ENCODE data around the gene THUMPD3. TPM values are rescaled to one million over a fixed set of nuclear protein-coding genes. Genes with fewer than 3 reads are reported as not detected.

The THUMPD3 gene, protein sequence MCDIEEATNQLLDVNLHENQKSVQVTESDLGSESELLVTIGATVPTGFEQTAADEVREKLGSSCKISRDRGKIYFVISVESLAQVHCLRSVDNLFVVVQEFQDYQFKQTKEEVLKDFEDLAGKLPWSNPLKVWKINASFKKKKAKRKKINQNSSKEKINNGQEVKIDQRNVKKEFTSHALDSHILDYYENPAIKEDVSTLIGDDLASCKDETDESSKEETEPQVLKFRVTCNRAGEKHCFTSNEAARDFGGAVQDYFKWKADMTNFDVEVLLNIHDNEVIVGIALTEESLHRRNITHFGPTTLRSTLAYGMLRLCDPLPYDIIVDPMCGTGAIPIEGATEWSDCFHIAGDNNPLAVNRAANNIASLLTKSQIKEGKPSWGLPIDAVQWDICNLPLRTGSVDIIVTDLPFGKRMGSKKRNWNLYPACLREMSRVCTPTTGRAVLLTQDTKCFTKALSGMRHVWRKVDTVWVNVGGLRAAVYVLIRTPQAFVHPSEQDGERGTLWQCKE
- 43.8 TPM for total RNA-seq

DNA sequence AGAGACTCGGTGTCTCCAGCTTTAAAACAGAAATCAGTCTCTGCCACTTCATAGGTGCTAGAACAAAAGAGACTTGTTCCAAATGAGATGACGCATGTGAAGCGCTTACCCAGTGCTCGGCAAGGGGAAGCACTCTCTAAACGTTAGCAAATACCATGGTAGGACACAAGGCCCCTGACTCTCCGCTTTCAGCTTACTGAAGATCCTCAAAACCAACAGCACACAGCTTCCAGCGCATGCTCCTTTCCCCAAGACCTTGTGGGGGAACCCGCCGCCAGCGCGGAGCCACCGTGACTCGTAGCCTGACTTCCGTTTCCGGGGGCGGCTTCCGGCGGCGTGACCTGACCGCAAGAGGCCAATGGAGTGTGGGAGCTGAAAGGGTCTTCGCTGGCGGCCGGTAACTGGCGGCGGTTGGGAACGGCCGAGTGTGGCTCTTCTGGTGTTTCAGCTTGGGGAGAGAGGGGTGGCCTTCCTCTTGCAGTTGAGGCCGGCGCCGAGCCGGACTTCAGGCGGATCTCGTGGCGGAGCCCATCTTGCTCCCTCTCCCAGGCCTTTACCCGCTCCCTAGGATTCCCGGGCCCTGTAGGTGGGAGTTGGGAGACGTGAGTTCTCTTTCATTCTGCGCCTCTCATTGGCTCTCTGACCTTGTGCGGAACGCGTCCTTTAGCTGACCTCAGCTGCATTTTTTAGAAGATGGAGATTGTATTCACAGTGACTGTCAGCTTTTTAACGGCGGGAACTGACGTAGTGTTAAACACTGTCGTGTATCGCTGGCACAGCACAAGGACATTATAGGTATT is at the start of gene THUMPD3:
TSS of gene THUMPD3 (plus strand) at position 324 of the 800 bp plus-strand sequence. CDS start 2,015 bp downstream, outside the sequence.
- H3K27me3 ChIP-seq (ENCODE audit: control insufficient read depth in 3 of 3, insufficient read depth in 3 of 3, low read length in 3 of 3): no peaks in the 10 kb centered on the region
- H3K9ac ChIP-seq (ENCODE audit: low read depth in 1 of 3, low read length in 3 of 3): peak within 1 kb of the TSS; percentile 79 to 90 (median 90)
- H3K4me3 ChIP-seq (ENCODE audit: low read length in 3 of 3): peak within 1 kb of the TSS; percentile 90 to 99 (median 90)
- H3K36me3 ChIP-seq (ENCODE audit: control insufficient read depth in 3 of 3, insufficient read depth in 3 of 3, low read length in 3 of 3): peaks cover 10 to 29% (median 21%) of the 10 kb centered on the region in 3 donors
- H3K4me1 ChIP-seq (ENCODE audit: control insufficient read depth in 3 of 3, insufficient read depth in 3 of 3, low read length in 3 of 3): peaks cover 4 to 22% (median 7%) of the 10 kb centered on the region in 3 donors
- peak within 1 kb of the TSS; percentile 94 for H3K27ac ChIP-seq (ENCODE audit: low read depth, low read length)
- H3K9me3 ChIP-seq (ENCODE audit: control insufficient read depth in 3 of 3, low read length in 3 of 3): no peaks in the 10 kb centered on the region

DNA sequence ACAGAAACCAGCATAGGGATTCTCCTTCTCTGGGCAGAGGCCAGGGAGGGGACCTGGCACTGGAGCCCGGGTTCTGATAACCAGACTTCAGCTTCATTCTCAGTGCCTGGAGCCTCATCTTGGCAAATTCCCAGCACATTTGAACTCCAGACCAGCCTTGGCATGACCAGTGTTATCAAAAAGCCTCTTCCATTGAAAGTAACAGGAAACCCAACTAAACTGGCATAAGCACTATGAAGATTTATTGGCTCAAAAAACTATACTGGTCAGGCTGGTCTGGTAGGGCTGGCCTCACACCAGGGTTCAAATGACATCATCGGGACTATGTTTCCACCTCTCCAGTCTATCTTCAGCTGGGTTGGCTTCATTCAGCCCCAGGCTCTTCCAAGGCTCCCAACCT is 48.1 kb upstream of the THUMPD3 start:
- Histone ChIP-seq H3K27ac (ENCODE audit: low read depth, low read length) (no peak overlapping the region), H3K9ac (ENCODE audit: low read depth in 1 of 3, low read length in 3 of 3) (no peak overlapping the region), H3K4me3 (ENCODE audit: low read length in 3 of 3) (no peak overlapping the region), H3K36me3 (ENCODE audit: control insufficient read depth in 3 of 3, insufficient read depth in 3 of 3, low read length in 3 of 3) (no peaks in the 10 kb centered on the region), H3K4me1 (ENCODE audit: control insufficient read depth in 3 of 3, insufficient read depth in 3 of 3, low read length in 3 of 3) (peaks cover 0 to 2% (median 0%) of the 10 kb centered on the region in 3 donors), H3K9me3 (ENCODE audit: control insufficient read depth in 3 of 3, low read length in 3 of 3) (no peaks in the 10 kb centered on the region), H3K27me3 (ENCODE audit: control insufficient read depth in 3 of 3, insufficient read depth in 3 of 3, low read length in 3 of 3) (peaks cover 0 to 4% (median 0%) of the 10 kb centered on the region in 3 donors)

DNA sequence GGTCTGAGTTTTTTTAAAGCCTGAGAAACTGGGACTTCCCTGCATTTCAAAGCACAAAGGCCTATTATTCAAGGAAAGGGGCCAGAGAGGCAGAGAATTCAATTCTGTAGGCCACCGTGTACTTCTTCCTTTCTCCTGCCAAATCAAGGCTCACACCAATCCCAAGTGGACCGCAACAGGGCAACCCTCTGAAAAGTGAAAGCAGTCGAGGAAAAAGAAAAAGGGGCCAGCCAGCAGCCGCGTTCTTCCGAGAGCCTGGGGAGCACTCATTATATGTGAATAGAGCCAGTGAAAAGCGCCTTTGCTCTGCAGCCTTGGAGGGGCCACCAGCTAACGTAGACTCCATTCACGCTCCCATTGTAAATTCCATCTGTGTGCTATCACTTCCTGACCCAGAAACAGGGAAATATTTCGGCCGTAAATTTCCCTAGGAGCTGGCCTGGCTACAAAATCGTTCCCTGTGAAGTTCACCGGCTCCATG is 45.9 kb upstream of the THUMPD3 start:
- Histone ChIP-seq H3K27me3 (ENCODE audit: control insufficient read depth in 3 of 3, insufficient read depth in 3 of 3, low read length in 3 of 3) (peaks cover 0 to 4% (median 0%) of the 10 kb centered on the region in 3 donors), H3K9ac (ENCODE audit: low read depth in 1 of 3, low read length in 3 of 3) (peak overlapping the region in 2 of 3 donors; percentile 43 to 60), H3K9me3 (ENCODE audit: control insufficient read depth in 3 of 3, low read length in 3 of 3) (no peaks in the 10 kb centered on the region), H3K36me3 (ENCODE audit: control insufficient read depth in 3 of 3, insufficient read depth in 3 of 3, low read length in 3 of 3) (no peaks in the 10 kb centered on the region), H3K4me3 (ENCODE audit: low read length in 3 of 3) (peak overlapping the region in 2 of 3 donors; percentile 20 to 45), H3K27ac (ENCODE audit: low read depth, low read length) (peak overlapping the region; percentile 17), H3K4me1 (ENCODE audit: control insufficient read depth in 3 of 3, insufficient read depth in 3 of 3, low read length in 3 of 3) (peaks cover 0 to 2% (median 2%) of the 10 kb centered on the region in 3 donors)

DNA sequence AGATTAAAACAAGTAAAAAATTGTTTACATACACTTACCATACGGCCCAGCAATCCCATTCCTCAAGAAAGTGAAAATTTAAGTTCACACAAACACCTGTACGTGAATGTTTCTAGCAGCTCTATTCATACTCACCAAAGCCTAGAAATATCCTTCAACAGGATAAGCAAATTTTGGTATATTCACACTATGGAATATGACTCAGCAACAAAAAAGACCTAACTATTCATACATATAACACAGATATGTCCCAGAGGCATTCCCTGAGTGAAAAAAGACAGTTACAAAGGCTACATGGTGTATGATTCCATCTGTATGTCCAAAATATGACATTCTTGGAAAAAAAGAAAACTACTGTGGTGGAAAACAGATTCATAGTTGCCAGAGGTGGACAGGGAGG is 40.1 kb upstream of the THUMPD3 start:
- Histone ChIP-seq H3K4me1 (ENCODE audit: control insufficient read depth in 3 of 3, insufficient read depth in 3 of 3, low read length in 3 of 3) (peaks cover 0 to 2% (median 0%) of the 10 kb centered on the region in 3 donors), H3K27ac (ENCODE audit: low read depth, low read length) (no peak overlapping the region), H3K4me3 (ENCODE audit: low read length in 3 of 3) (no peak overlapping the region), H3K9ac (ENCODE audit: low read depth in 1 of 3, low read length in 3 of 3) (no peak overlapping the region), H3K36me3 (ENCODE audit: control insufficient read depth in 3 of 3, insufficient read depth in 3 of 3, low read length in 3 of 3) (no peaks in the 10 kb centered on the region), H3K27me3 (ENCODE audit: control insufficient read depth in 3 of 3, insufficient read depth in 3 of 3, low read length in 3 of 3) (no peaks in the 10 kb centered on the region), H3K9me3 (ENCODE audit: control insufficient read depth in 3 of 3, low read length in 3 of 3) (no peaks in the 10 kb centered on the region)

DNA sequence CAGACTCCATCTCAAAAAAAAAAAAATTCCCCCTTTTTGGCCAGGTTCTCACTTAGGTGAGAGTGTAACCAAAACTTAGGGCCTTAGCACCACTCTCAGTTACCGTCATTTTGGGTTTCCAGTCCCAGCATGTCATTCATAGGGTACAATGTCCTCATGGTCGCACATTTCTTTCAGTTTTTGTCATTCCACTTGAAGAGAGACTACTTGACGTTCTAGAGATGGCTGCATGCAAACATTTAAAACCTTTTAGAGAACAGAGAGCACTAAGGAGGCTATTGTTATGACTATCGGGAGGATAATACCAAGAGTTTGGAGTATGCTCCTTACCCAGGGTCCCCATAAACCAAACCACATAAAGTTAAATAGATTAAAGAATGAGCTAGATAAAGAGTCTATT is 37.9 kb upstream of the THUMPD3 start:
- no peak overlapping the region for H3K27ac ChIP-seq (ENCODE audit: low read depth, low read length)
- H3K4me1 ChIP-seq (ENCODE audit: control insufficient read depth in 3 of 3, insufficient read depth in 3 of 3, low read length in 3 of 3): peaks cover 0 to 2% (median 0%) of the 10 kb centered on the region in 3 donors
- H3K4me3 ChIP-seq (ENCODE audit: low read length in 3 of 3): no peak overlapping the region
- no peaks in the 10 kb centered on the region for H3K36me3 ChIP-seq (ENCODE audit: control insufficient read depth in 3 of 3, insufficient read depth in 3 of 3, low read length in 3 of 3)
- no peaks in the 10 kb centered on the region for H3K27me3 ChIP-seq (ENCODE audit: control insufficient read depth in 3 of 3, insufficient read depth in 3 of 3, low read length in 3 of 3)
- no peaks in the 10 kb centered on the region for H3K9me3 ChIP-seq (ENCODE audit: control insufficient read depth in 3 of 3, low read length in 3 of 3)
- H3K9ac ChIP-seq (ENCODE audit: low read depth in 1 of 3, low read length in 3 of 3): no peak overlapping the region

DNA sequence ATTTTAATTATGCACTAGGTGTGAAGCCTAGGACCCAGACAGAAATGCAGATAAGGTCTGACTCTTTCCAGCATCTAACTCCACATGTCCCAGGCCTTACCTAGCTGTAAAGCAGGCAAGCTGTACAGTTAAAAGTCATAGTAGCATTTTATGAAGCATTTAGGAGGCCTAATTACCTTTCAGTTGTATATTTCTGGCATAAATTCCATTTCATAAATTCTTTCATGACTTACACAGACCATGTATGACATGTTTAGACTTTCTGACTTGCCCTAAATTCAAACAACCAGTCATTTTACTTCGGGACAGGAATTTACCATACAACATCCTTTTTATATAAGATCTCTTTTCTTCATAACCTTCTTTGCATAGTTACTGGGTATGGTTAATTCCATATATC is 35.3 kb upstream of the THUMPD3 start:
- H3K9me3 ChIP-seq (ENCODE audit: control insufficient read depth in 3 of 3, low read length in 3 of 3): no peaks in the 10 kb centered on the region
- H3K36me3 ChIP-seq (ENCODE audit: control insufficient read depth in 3 of 3, insufficient read depth in 3 of 3, low read length in 3 of 3): no peaks in the 10 kb centered on the region
- no peaks in the 10 kb centered on the region for H3K4me1 ChIP-seq (ENCODE audit: control insufficient read depth in 3 of 3, insufficient read depth in 3 of 3, low read length in 3 of 3)
- H3K27ac ChIP-seq (ENCODE audit: low read depth, low read length): no peak overlapping the region
- H3K9ac ChIP-seq (ENCODE audit: low read depth in 1 of 3, low read length in 3 of 3): no peak overlapping the region
- H3K4me3 ChIP-seq (ENCODE audit: low read length in 3 of 3): no peak overlapping the region
- no peaks in the 10 kb centered on the region for H3K27me3 ChIP-seq (ENCODE audit: control insufficient read depth in 3 of 3, insufficient read depth in 3 of 3, low read length in 3 of 3)

DNA sequence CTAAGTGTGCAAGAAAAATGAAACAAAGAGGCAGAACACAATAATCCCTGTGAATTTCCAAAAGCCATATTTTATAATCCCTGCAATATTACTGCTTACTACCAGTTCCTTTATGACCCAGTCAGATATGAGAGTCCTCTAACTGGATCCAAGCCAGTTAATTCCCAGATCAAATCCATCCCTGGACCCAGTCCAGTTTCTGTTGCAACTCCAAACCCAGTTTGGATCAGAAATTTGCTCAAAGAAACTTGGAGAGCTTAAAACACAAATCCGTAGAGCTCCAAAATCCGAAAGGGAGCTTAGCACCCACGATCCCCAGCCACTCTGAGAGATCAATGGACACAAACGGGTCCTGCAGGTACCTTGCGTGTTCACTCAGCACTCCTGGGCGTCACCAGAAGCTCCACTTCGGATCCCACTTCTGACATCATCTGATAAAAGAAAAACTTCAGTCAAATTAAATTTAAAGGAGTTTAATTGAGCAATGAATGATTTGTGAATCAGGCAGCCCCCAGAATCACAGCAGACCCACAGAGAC is 32.6 kb upstream of the THUMPD3 start:
- H3K36me3 ChIP-seq (ENCODE audit: control insufficient read depth in 3 of 3, insufficient read depth in 3 of 3, low read length in 3 of 3): no peaks in the 10 kb centered on the region
- no peaks in the 10 kb centered on the region for H3K4me1 ChIP-seq (ENCODE audit: control insufficient read depth in 3 of 3, insufficient read depth in 3 of 3, low read length in 3 of 3)
- H3K4me3 ChIP-seq (ENCODE audit: low read length in 3 of 3): no peak overlapping the region
- H3K27ac ChIP-seq (ENCODE audit: low read depth, low read length): no peak overlapping the region
- no peak overlapping the region for H3K9ac ChIP-seq (ENCODE audit: low read depth in 1 of 3, low read length in 3 of 3)
- H3K27me3 ChIP-seq (ENCODE audit: control insufficient read depth in 3 of 3, insufficient read depth in 3 of 3, low read length in 3 of 3): no peaks in the 10 kb centered on the region
- H3K9me3 ChIP-seq (ENCODE audit: control insufficient read depth in 3 of 3, low read length in 3 of 3): no peaks in the 10 kb centered on the region

DNA sequence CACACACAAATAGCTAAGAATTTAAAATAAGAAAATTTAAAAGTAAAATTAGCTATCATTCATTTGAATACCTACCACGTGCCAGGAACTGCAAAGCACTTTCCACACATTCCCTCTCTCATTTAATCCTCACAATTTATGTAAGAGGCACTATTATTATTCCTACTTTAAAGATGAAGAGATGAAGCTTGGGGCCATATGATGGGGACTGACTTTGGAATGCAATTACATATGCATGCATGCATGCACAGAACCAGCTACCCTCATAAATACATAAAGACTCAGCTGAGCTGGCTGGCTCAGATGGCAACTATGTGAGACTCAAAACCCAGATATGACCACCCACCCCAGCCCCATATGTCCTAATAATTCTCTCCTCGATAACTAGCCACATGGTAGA is 31.7 kb upstream of the THUMPD3 start:
- H3K4me1 ChIP-seq (ENCODE audit: control insufficient read depth in 3 of 3, insufficient read depth in 3 of 3, low read length in 3 of 3): no peaks in the 10 kb centered on the region
- H3K27ac ChIP-seq (ENCODE audit: low read depth, low read length): no peak overlapping the region
- H3K9ac ChIP-seq (ENCODE audit: low read depth in 1 of 3, low read length in 3 of 3): no peak overlapping the region
- no peaks in the 10 kb centered on the region for H3K9me3 ChIP-seq (ENCODE audit: control insufficient read depth in 3 of 3, low read length in 3 of 3)
- no peaks in the 10 kb centered on the region for H3K36me3 ChIP-seq (ENCODE audit: control insufficient read depth in 3 of 3, insufficient read depth in 3 of 3, low read length in 3 of 3)
- no peaks in the 10 kb centered on the region for H3K27me3 ChIP-seq (ENCODE audit: control insufficient read depth in 3 of 3, insufficient read depth in 3 of 3, low read length in 3 of 3)
- no peak overlapping the region for H3K4me3 ChIP-seq (ENCODE audit: low read length in 3 of 3)

DNA sequence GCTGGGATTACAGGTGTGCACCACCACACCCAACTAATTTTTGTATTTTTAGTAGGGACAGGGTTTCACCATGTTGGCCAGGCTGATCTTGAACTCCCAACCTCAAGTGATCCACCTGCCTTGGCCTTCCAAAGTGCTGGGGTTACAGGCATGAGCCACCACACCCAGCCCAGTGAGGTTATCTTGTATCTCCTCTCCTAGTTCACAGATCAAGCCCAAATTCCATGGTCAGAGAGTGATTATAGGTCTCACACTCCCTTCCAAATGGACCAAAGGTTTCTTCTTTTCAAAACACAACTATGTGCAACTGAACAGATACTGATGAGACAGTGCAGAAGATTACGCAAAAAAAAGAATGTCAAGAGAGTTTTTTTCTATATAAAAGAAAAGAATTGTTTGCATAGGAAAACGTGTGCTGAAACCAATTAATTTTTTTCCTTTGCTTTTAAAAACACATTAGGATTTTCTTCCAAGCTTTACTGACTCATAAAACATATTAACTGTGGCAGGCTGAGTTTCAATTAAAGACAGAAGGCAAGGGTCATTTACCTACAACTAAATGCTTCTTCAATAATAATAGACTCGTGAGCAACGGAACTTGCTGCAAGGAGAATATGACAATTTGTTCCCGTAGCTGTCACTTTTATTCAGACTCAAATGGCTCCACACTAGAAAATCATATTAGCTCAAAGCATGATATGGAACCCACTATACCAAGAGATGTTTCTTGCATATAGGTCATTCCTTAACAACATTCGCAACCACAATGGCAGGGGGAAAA is 30.4 kb upstream of the THUMPD3 start:
- Histone ChIP-seq H3K4me3 (ENCODE audit: low read length in 3 of 3) (no peak overlapping the region), H3K27me3 (ENCODE audit: control insufficient read depth in 3 of 3, insufficient read depth in 3 of 3, low read length in 3 of 3) (no peaks in the 10 kb centered on the region), H3K9ac (ENCODE audit: low read depth in 1 of 3, low read length in 3 of 3) (no peak overlapping the region), H3K27ac (ENCODE audit: low read depth, low read length) (no peak overlapping the region), H3K9me3 (ENCODE audit: control insufficient read depth in 3 of 3, low read length in 3 of 3) (no peaks in the 10 kb centered on the region), H3K4me1 (ENCODE audit: control insufficient read depth in 3 of 3, insufficient read depth in 3 of 3, low read length in 3 of 3) (no peaks in the 10 kb centered on the region), H3K36me3 (ENCODE audit: control insufficient read depth in 3 of 3, insufficient read depth in 3 of 3, low read length in 3 of 3) (no peaks in the 10 kb centered on the region)

Data from skeletal muscle tissue (tissue), 4 donors.